Stimulated activated CD4-positive, alpha-beta T cell treated with anti-CD3 and anti-CD28 coated beads, Interleukin-4, amount 100 ng/mL, for 4 hours (primary cell): ENCODE results near the gene OSR1.

Source experiments
- DNase-seq, 2 experiments: peaks; one replicate each; pipeline ENCODE4 v3.0.0-alpha.2; 2020

OSR1 gene

GRCh38 chr2:19357402-19358241 is 801 bp downstream of the OSR1 start:
- DNase-seq: no peak

- DNase-seq: no peak
Observed at GRCh38 chr2:19356545-19357401, 1.6 kb downstream of the OSR1 start.

- DNase-seq: no peak
Observed at GRCh38 chr2:19355931-19356544, 2.4 kb downstream of the OSR1 start.

GRCh38 chr2:19355416-19355821 is 3.0 kb downstream of the OSR1 start:
- no peak for DNase-seq

GRCh38 chr2:19355014-19355405 is 3.4 kb downstream of the OSR1 start:
- DNase-seq: no peak

GRCh38 chr2:19353721-19354050 is 4.7 kb downstream of the OSR1 start:
- no peak for DNase-seq

- no peak for DNase-seq
Observed at GRCh38 chr2:19352946-19353720, 5.3 kb downstream of the OSR1 start.

GRCh38 chr2:19351899-19352697 is 6.3 kb downstream of the OSR1 start:
- DNase-seq: no peak

GRCh38 chr2:19351499-19351898 is 6.9 kb downstream of the OSR1 start:
- no peak for DNase-seq

GRCh38 chr2:19350678-19351401 is 7.6 kb downstream of the OSR1 start:
- DNase-seq: no peak

- peak in 1 of 2 experiments; percentile 57 for DNase-seq
Observed at GRCh38 chr2:19349911-19350677, 8.3 kb downstream of the OSR1 start.

GRCh38 chr2:19348692-19349091 is 9.7 kb downstream of the OSR1 start:
- no peak for DNase-seq

GRCh38 chr2:19347619-19348562 is 10.5 kb downstream of the OSR1 start:
- peak; percentile 89 to 94 for DNase-seq

- DNase-seq: no peak
Observed at GRCh38 chr2:19346983-19347618, 11.3 kb downstream of the OSR1 start.

- no peak for DNase-seq
Observed at GRCh38 chr2:19337742-19338141, 20.7 kb downstream of the OSR1 start.

GRCh38 chr2:19337202-19337601 is 21.2 kb downstream of the OSR1 start:
- DNase-seq: no peak

GRCh38 chr2:19336781-19337180 is 21.6 kb downstream of the OSR1 start:
- no peak for DNase-seq

GRCh38 chr2:19332503-19332902 is 25.9 kb downstream of the OSR1 start:
- DNase-seq: no peak

- no peak for DNase-seq
Observed at GRCh38 chr2:19331450-19331849, 27.0 kb downstream of the OSR1 start.
